ENCODE data around the gene PRKCI. TPM values are rescaled to one million over a fixed set of nuclear protein-coding genes. Genes with fewer than 3 reads are reported as not detected.

PRKCI gene
- total and polyA plus RNA-seq, 2 of the 4 experiments (the other 2 are of a cell fraction) = 28.7 to 53.4 TPM

GRCh38 chr3:170307671-170308405 lies 85.6 kb downstream of the PRKCI start:
- Histone ChIP-seq H3K4me2 (ENCODE audit: low read depth, low read length) (no peak overlapping the region), H3K4me1 (ENCODE audit: control insufficient read depth, insufficient read depth, low read length) (peaks cover 4% of the 10 kb centered on the region), H3K18ac (ENCODE audit: low read depth, low read length) (no peak overlapping the region), H4K5ac (ENCODE audit: low read depth, low read length) (no peak overlapping the region), H3K4ac (ENCODE audit: low read depth, low read length) (peak overlapping the region; percentile 9), H3K9me3 (ENCODE audit: control insufficient read depth, insufficient read depth, low read length) (no peaks in the 10 kb centered on the region), H3K56ac (ENCODE audit: extremely low read depth, insufficient read depth, low read length) (no peak overlapping the region), H3K9me1 (ENCODE audit: insufficient read depth, low read length) (peaks cover 6% of the 10 kb centered on the region; the same call in 1 of the 2 replicates), H2BK20ac (ENCODE audit: low read depth, low read length) (no peak overlapping the region), H3K79me1 (ENCODE audit: low read depth in 1 of 2, low read length in 2 of 2) (peaks cover 0 to 3% of the 10 kb centered on the region in 2 experiments; a peak in 2 of 4 replicates), H2BK5ac (ENCODE audit: low read depth, low read length, poor library complexity, severe bottlenecking) (no peak overlapping the region), H3K27ac (ENCODE audit: insufficient read depth, low read length) (no peak overlapping the region), H3K23ac (ENCODE audit: low read depth, low read length) (no peak overlapping the region), H2AK5ac (ENCODE audit: low read depth, low read length) (peak overlapping the region; percentile 44; the same call in 1 of the 2 replicates), H3K4me3 (ENCODE audit: insufficient read depth, low read depth, low read length) (no peak overlapping the region), H3K36me3 (ENCODE audit: control insufficient read depth, insufficient read depth, low read length) (peaks cover 10% of the 10 kb centered on the region), H3K14ac (replicated peaks; ENCODE audit: low read depth, low read length) (no peak overlapping the region; the same call in 1 of the 2 replicates), H3K9ac (ENCODE audit: low read depth, low read length) (no peak overlapping the region), H2AFZ (replicated peaks; ENCODE audit: low read length, poor library complexity) (no peak overlapping the region), H2BK15ac (ENCODE audit: low read depth, low read length) (no peak overlapping the region), H4K8ac (ENCODE audit: low read depth in 2 of 2, low read length in 2 of 2) (no peak overlapping the region), H3K27me3 (ENCODE audit: control insufficient read depth, insufficient read depth, low read length) (no peaks in the 10 kb centered on the region), H4K91ac (ENCODE audit: insufficient read depth, low read depth, low read length) (no peak overlapping the region), H4K20me1 (ENCODE audit: insufficient read depth, low read length) (no peaks in the 10 kb centered on the region), H2BK120ac (ENCODE audit: low read depth, low read length) (no peak overlapping the region), H2AK9ac (replicated peaks; ENCODE audit: low read depth, low read length, poor library complexity) (peak overlapping the region; percentile 62)
- in situ Hi-C loops (cut with MboI; ENCODE audit: low sequenced_read_pairs) = no loop called here
- WGBS, 2 experiments (ENCODE audit: extremely low coverage in 2 of 2, insufficient read length in 1 of 2) = 93% methylated on average over 3 of the region's 11 CpGs; no CpG with 5 or more reads in 1 of the 2 experiments
- CTCF ChIA-PET = interaction anchor here (2.0 to 2.1 kb wide), 2 partner anchors 106 to 504 kb away, joined by 7 read pairs; no protein-coding TSS in a partner anchor
- no TSS peak for BruUV-seq (replicated peaks)
- peak; percentile 10; the same call in 1 of the 2 replicates for ATAC-seq (ENCODE audit: low read depth)
- dilution Hi-C loops (cut with HindIII; ENCODE audit: low sequenced_read_pairs, unreplicated experiment) = no loop called here
- intact Hi-C loops (cut with micrococcal nuclease) = loop anchor here (2.0 kb wide), 1 partner anchor 53 kb away; no protein-coding TSS in a partner anchor
- DNase-seq = peak; percentile 79
- TF ChIP-seq MAFK (IDR thresholded peaks at IDR 0.05; ENCODE audit: low read depth, low read length) (no peak), CEBPB (IDR thresholded peaks at IDR 0.05; ENCODE audit: low read depth, low read length) (peak; percentile 26; the same call in 1 of the 2 replicates), POLR2A (IDR thresholded peaks at IDR 0.05; ENCODE audit: low read depth, low read length) (no peak), FOS (IDR thresholded peaks at IDR 0.05; ENCODE audit: low read depth, low read length) (0 out of 2 replicates have a peak, but pooled peaks have one; percentile 10), RCOR1 (IDR thresholded peaks at IDR 0.05; ENCODE audit: insufficient replicate concordance, low read length) (no peak)
- POLR2A ChIA-PET (ENCODE audit: unreplicated experiment) = no interaction called here
